ENCODE measurements around the gene CWC25.

GRCh38 chr17:38779965-38780752 is 45.0 kb downstream of the CWC25 start:
- TF ChIP-seq CTCF (IDR thresholded peaks at IDR 0.05) (no peak), POLR2A (IDR thresholded peaks at IDR 0.05) (no peak), POLR2AphosphoS5 (IDR thresholded peaks at IDR 0.05) (no peak)

Data from suprapubic skin (tissue), 4 donors.